GM12878 (cell line): ENCODE data around the gene TRMT1. TPM values are rescaled to one million over a fixed set of nuclear protein-coding genes. Genes with fewer than 3 reads are reported as not detected.
A peak's percentile ranks its signal among the peaks of the same experiment; 100 is the strongest.

Source experiments
- ATAC-seq: fragments of 200-7000 bp; cut with Tn5 transposase; 3 replicates; pipeline ENCODE4 v1.9.1; 2020; ENCODE audit warnings: mild to moderate bottlenecking, moderate library complexity
- BruUV-seq: library from RNA; stranded (reverse); fragments of 400-500 nt; replicated peaks from 2 replicates; lab custom pipeline; 2021; lab: Mats Ljungman, UMichigan
- CTCF ChIA-PET: fragments of 300-600 bp; sonication (Branson Sonifier 250); formaldehyde crosslinking; extraction: SDS; loops from one replicate; lab custom pipeline; 2021; ENCODE audit warnings: inconsistent platforms; lab: Yijun Ruan, JAX
- POLR2A ChIA-PET: fragments of 350-600 bp; formaldehyde crosslinking; extraction: SDS; loops from one replicate; lab custom pipeline; 2021; ENCODE audit warnings: inconsistent platforms; lab: Charles Lee
- RAD21 ChIA-PET: fragments of 300-600 bp; sonication (Branson Sonifier 250); formaldehyde crosslinking; loops from one replicate; lab custom pipeline; 2023; ENCODE audit warnings: antibody characterized with exemption; ENCODE audit not compliant: unreplicated experiment; lab: Charles Lee
- SMC1A ChIA-PET: fragments of 300-600 bp; sonication (Branson Sonifier 250); formaldehyde crosslinking; loops from one replicate; lab custom pipeline; 2023; ENCODE audit not compliant: unreplicated experiment, uncharacterized antibody; lab: Charles Lee
- DNase-seq: peaks from one replicate; pipeline ENCODE4 v3.0.0-alpha.2; 2011; ENCODE audit warnings: low read depth, low spot score
- FAIRE-seq: peaks from 3 replicates; lab custom pipeline; 2011; peaks lifted over from hg19 to GRCh38; lab: Jason Lieb, UNC
- H2AFZ ChIP-seq: 2 replicates; pipeline ENCODE4 v1.6.0; 2011; ENCODE audit warnings: low read depth, low read length, control low read depth; ENCODE audit not compliant: control insufficient read depth
- H3K27ac ChIP-seq: 2 replicates; pipeline ENCODE4 v1.5.1; 2011; ENCODE audit warnings: control low read depth; ENCODE audit not compliant: control insufficient read depth, insufficient read depth
- H3K27me3 ChIP-seq, 2 experiments: replicated peaks in 1 of 2; 2 replicates each; pipeline versions ENCODE4 v1.6.0 to v1.6.1; 2011; ENCODE audit warnings: low read length in 1 of 2; ENCODE audit not compliant: control insufficient read depth in 2 of 2, insufficient read depth in 2 of 2
- H3K36me3 ChIP-seq, 2 experiments: 2 replicates each; pipeline ENCODE4 v1.5.1; 2011; ENCODE audit warnings: low read length in 1 of 2; ENCODE audit not compliant: control insufficient read depth in 2 of 2, insufficient read depth in 2 of 2
- H3K4me1 ChIP-seq: 2 replicates; pipeline ENCODE4 v1.6.1; 2011; ENCODE audit warnings: mild to moderate bottlenecking, low read length, moderate library complexity, mixed read lengths; ENCODE audit not compliant: control insufficient read depth, insufficient read depth
- H3K4me2 ChIP-seq: 2 replicates; pipeline ENCODE4 v1.6.0; 2011; ENCODE audit warnings: control low read depth; ENCODE audit not compliant: control insufficient read depth, insufficient read depth
- H3K4me3 ChIP-seq: fragments of 200-600 bp; sonication (generic); 2 replicates; pipeline ENCODE4 v1.5.1; 2016
- H3K79me2 ChIP-seq: 2 replicates; pipeline ENCODE4 v1.6.0; 2011; ENCODE audit warnings: low read length; ENCODE audit not compliant: control insufficient read depth, insufficient read depth
- H3K9ac ChIP-seq: 2 replicates; pipeline ENCODE4 v1.8.0; 2011; ENCODE audit warnings: low read length, control low read depth, mixed read lengths; ENCODE audit not compliant: control insufficient read depth, insufficient read depth
- H3K9me3 ChIP-seq: replicated peaks from 3 replicates; pipeline ENCODE4 v1.5.1; 2011; ENCODE audit warnings: mild to moderate bottlenecking, low read length; ENCODE audit not compliant: control insufficient read depth, insufficient read depth
- H4K20me1 ChIP-seq: 2 replicates; pipeline ENCODE4 v1.6.0; 2011; ENCODE audit not compliant: control insufficient read depth, insufficient read depth
- BRCA1 ChIP-seq: IDR thresholded peaks from 2 replicates; pipeline ENCODE4 v1.6.1; 2011; ENCODE audit warnings: low read depth, low read length, improper control_type of control experiment
- CEBPB ChIP-seq, 2 experiments: fragments of 150-350 bp in 1 of 2; IDR thresholded peaks; 2 replicates each; pipeline ENCODE4 v1.6.1; 2012 to 2014; ENCODE audit warnings: low read depth in 2 of 2, low read length in 2 of 2, borderline replicate concordance in 1 of 2, inconsistent platforms in 1 of 2
- NR2C2 ChIP-seq: IDR thresholded peaks from 2 replicates; pipeline ENCODE4 v1.6.1; 2011; ENCODE audit warnings: borderline replicate concordance, low read depth; ENCODE audit not compliant: control insufficient read depth, insufficient read length
- SPI1 ChIP-seq: IDR thresholded peaks from 2 replicates; pipeline ENCODE4 v1.6.1; 2011; ENCODE audit warnings: low read depth, mild to moderate bottlenecking, low read length, moderate library complexity, borderline replicate concordance; ENCODE audit not compliant: insufficient read depth
- STAT3 ChIP-seq: IDR thresholded peaks from 2 replicates; pipeline ENCODE4 v1.6.1; 2011; ENCODE audit warnings: low read depth, low read length, improper control_type of control experiment
- WGBS: methylation state at CpG from one replicate; pipeline ENCODE4 v1.1.6; 2016; ENCODE audit warnings: low lambda C conversion rate; ENCODE audit not compliant: insufficient replicate concordance, insufficient coverage; ENCODE audit errors: missing lambda C conversion rate; 5-methylcytosine and 5-hydroxymethylcytosine counted together
- in situ Hi-C: fragments of 300-500 bp; cut with MboI; formaldehyde crosslinking; loops from 9 replicates; pipeline ENCODE4 v1.14.3; 2018; ENCODE audit warnings: mixed read lengths
- intact Hi-C: fragments of 100-400 bp; cut with micrococcal nuclease; formaldehyde crosslinking; loops from one replicate; pipeline ENCODE4 v1.14.2; 2022; ENCODE audit not compliant: unreplicated experiment
- polyA plus RNA-seq, 11 experiments: library from polyadenylated mRNA; depleted of rRNA in 4 of 11; unstranded in 6 of 11; stranded (reverse) in 5 of 11; fragments of >200 nt; fragmentation: Nextera tagmentation in 4 of 11; fragmentation: Illumina TruSeq in 1 of 11; extraction: Ambion mirVana in 4 of 11; extraction: Trizol in 1 of 11; gene quantifications; 1 replicate in 1 of 11; 2 replicates in 10 of 11; pipeline versions ENCODE4 v1.2.1 to v1.2.3, GENCODE V29; 2011 to 2016; ENCODE audit warnings: inconsistent platforms in 2 of 11, missing spikeins in 2 of 11, low read depth in 1 of 11
- total RNA-seq, 4 experiments: library from RNA; depleted of rRNA in 3 of 4; stranded (reverse); fragments of >200 nt in 3 of 4; fragmentation: Illumina TruSeq in 1 of 4; extraction: Trizol in 1 of 4; gene quantifications; 2 replicates each; pipeline versions ENCODE4 v1.2.1 to v1.2.3, GENCODE V29; 2013 to 2021
- TF ChIP-seq, protein P1 (sequence below): IDR thresholded peaks from 2 replicates; pipeline ENCODE4 v1.6.1; 2011; ENCODE audit warnings: borderline replicate concordance, low read depth, mild to moderate bottlenecking, moderate library complexity, low read length; ENCODE audit not compliant: insufficient read depth, poor library complexity, severe bottlenecking
- TF ChIP-seq, protein P2 (sequence below): fragments of 450-650 bp; IDR thresholded peaks from 2 replicates; pipeline ENCODE4 v1.6.1; 2017; ENCODE audit warnings: mild to moderate bottlenecking
- TF ChIP-seq, protein P3 (sequence below): fragments of 450-650 bp; IDR thresholded peaks from 2 replicates; pipeline ENCODE4 v1.6.1; 2018; ENCODE audit warnings: borderline replicate concordance, mild to moderate bottlenecking; ENCODE audit not compliant: partially characterized antibody

The TRMT1 gene
- total and polyA plus RNA-seq, 10 of the 15 experiments (the other 5 are each of a cell fraction or from before 2014, with no cell fraction given) = 3.4 to 68.8 (median 34.8) TPM

GRCh38 chr19:13120817-13121216 is 4.3 kb upstream of the TRMT1 start:
- Histone ChIP-seq H3K4me2 (peak overlapping the region; percentile 90; the same call in 1 of the 2 replicates), H3K9me3 (no peaks in the 10 kb centered on the region), H3K9ac (no peak overlapping the region; the same call in 1 of the 2 replicates), H3K27ac (no peak overlapping the region), H2AFZ (no peak overlapping the region), H3K4me1 (peaks cover 25% of the 10 kb centered on the region), H3K27me3 (no peaks in the 10 kb centered on the region), H3K79me2 (peaks cover 58% of the 10 kb centered on the region), H3K36me3 (peaks cover 5 to 7% of the 10 kb centered on the region in 2 experiments; a peak in 3 of 4 replicates), H4K20me1 (peaks cover 10% of the 10 kb centered on the region), H3K4me3 (peak overlapping the region; percentile 32; the same call in 1 of the 2 replicates)
- DNase-seq (no peak), ATAC-seq (no peak), FAIRE-seq (no peak)
- ChIA-PET SMC1A (no interaction called here), CTCF (interaction anchor here (1.3 to 3.0 kb wide), 2 partner anchors 16 to 29 kb away, joined by 3 to 13 read pairs; partner anchors contain the start of genes IER2 and STX10), POLR2A (interaction anchor here (0.6 to 0.9 kb wide), 2 partner anchors 9 to 32 kb away, joined by 3 read pairs; no protein-coding TSS in a partner anchor), RAD21 (interaction anchor here (1.4 kb wide), 1 partner anchor 29 kb away, joined by 3 read pairs; the partner anchor contains the start of genes IER2 and STX10)
- in situ Hi-C loops = no loop called here
- intact Hi-C loops = no loop called here
- WGBS = 88% methylated on average over 10 of the region's 10 CpGs
- BruUV-seq = no TSS peak
- TF ChIP-seq CEBPB (IDR thresholded peaks at IDR 0.05; ENCODE audit: borderline replicate concordance in 1 of 2, low read depth in 2 of 2, low read length in 2 of 2) = no peak

GRCh38 chr19:13120031-13120430 is 3.5 kb upstream of the TRMT1 start:
- H3K79me2 ChIP-seq = peaks cover 66% of the 10 kb centered on the region
- peak overlapping the region; percentile 6; the same call in 1 of the 2 replicates for H3K27ac ChIP-seq
- peaks cover 10% of the 10 kb centered on the region for H4K20me1 ChIP-seq
- WGBS = 44% methylated on average over 9 of the region's 9 CpGs
- ChIA-PET POLR2A (interaction anchor here (0.5 to 3.8 kb wide), 5 partner anchors 9 to 74 kb away, joined by 3 to 28 read pairs (median 3); no protein-coding TSS in a partner anchor), CTCF (interaction anchor here (0.6 to 3.0 kb wide), 10 partner anchors 15 to 154 kb away, joined by 3 to 13 read pairs (median 3); no protein-coding TSS in a partner anchor), SMC1A (interaction anchor here (0.5 to 1.4 kb wide), 3 partner anchors 11 to 238 kb away, joined by 3 read pairs; no protein-coding TSS in a partner anchor), RAD21 (interaction anchor here (0.6 to 1.4 kb wide), 3 partner anchors 28 to 33 kb away, joined by 3 to 4 read pairs (median 3); partner anchors contain the start of genes IER2 and STX10)
- peaks cover 33% of the 10 kb centered on the region for H3K4me1 ChIP-seq
- no TSS peak for BruUV-seq
- ATAC-seq (no peak), DNase-seq (no peak), FAIRE-seq (no peak)
- peak overlapping the region; percentile 32; the same call in 1 of the 2 replicates for H3K9ac ChIP-seq
- H3K27me3 ChIP-seq = no peaks in the 10 kb centered on the region
- peak overlapping the region; percentile 32; the same call in 1 of the 2 replicates for H3K4me3 ChIP-seq
- peak overlapping the region; percentile 90 for H3K4me2 ChIP-seq
- H3K36me3 ChIP-seq = peaks cover 5 to 7% of the 10 kb centered on the region in 2 experiments; a peak in 3 of 4 replicates
- H2AFZ ChIP-seq = no peak overlapping the region
- in situ Hi-C loops = no loop called here
- intact Hi-C loops = no loop called here
- H3K9me3 ChIP-seq = no peaks in the 10 kb centered on the region
- TF ChIP-seq NR2C2 = no peak
- TF ChIP-seq, protein P1, sequence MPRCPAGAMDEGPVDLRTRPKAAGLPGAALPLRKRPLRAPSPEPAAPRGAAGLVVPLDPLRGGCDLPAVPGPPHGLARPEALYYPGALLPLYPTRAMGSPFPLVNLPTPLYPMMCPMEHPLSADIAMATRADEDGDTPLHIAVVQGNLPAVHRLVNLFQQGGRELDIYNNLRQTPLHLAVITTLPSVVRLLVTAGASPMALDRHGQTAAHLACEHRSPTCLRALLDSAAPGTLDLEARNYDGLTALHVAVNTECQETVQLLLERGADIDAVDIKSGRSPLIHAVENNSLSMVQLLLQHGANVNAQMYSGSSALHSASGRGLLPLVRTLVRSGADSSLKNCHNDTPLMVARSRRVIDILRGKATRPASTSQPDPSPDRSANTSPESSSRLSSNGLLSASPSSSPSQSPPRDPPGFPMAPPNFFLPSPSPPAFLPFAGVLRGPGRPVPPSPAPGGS = no peak
- no peak for TF ChIP-seq BRCA1
- no peak for TF ChIP-seq SPI1
- TF ChIP-seq, protein P2, sequence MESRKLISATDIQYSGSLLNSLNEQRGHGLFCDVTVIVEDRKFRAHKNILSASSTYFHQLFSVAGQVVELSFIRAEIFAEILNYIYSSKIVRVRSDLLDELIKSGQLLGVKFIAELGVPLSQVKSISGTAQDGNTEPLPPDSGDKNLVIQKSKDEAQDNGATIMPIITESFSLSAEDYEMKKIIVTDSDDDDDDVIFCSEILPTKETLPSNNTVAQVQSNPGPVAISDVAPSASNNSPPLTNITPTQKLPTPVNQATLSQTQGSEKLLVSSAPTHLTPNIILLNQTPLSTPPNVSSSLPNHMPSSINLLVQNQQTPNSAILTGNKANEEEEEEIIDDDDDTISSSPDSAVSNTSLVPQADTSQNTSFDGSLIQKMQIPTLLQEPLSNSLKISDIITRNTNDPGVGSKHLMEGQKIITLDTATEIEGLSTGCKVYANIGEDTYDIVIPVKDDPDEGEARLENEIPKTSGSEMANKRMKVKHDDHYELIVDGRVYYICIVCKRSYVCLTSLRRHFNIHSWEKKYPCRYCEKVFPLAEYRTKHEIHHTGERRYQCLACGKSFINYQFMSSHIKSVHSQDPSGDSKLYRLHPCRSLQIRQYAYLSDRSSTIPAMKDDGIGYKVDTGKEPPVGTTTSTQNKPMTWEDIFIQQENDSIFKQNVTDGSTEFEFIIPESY = no peak
- TF ChIP-seq STAT3 = no peak
- TF ChIP-seq, protein P3, sequence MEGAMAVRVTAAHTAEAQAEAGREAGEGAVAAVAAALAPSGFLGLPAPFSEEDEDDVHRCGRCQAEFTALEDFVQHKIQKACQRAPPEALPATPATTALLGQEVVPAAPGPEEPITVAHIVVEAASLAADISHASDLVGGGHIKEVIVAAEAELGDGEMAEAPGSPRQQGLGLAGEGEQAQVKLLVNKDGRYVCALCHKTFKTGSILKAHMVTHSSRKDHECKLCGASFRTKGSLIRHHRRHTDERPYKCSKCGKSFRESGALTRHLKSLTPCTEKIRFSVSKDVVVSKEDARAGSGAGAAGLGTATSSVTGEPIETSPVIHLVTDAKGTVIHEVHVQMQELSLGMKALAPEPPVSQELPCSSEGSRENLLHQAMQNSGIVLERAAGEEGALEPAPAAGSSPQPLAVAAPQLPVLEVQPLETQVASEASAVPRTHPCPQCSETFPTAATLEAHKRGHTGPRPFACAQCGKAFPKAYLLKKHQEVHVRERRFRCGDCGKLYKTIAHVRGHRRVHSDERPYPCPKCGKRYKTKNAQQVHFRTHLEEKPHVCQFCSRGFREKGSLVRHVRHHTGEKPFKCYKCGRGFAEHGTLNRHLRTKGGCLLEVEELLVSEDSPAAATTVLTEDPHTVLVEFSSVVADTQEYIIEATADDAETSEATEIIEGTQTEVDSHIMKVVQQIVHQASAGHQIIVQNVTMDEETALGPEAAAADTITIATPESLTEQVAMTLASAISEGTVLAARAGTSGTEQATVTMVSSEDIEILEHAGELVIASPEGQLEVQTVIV = no peak
